GM04503 (cell line): ENCODE results near the gene GRIA1.

ENCODE experiments used
- DNase-seq: peaks from one replicate; pipeline ENCODE4 v3.0.0-alpha.2; 2012; ENCODE audit warnings: low read depth

The GRIA1 gene

GRCh38 chr5:153490118-153491037 lies at the start of gene GRIA1:
Gene GRIA1, plus strand, starts transcription at chr5:153490670.
- DNase-seq: no peak

- no peak for DNase-seq
These were observed 44.4 kb upstream of the GRIA1 start for GRCh38 chr5:153445875-153446579.

- no peak for DNase-seq
These were observed 42.9 kb upstream of the GRIA1 start for GRCh38 chr5:153447534-153447933.

DNA sequence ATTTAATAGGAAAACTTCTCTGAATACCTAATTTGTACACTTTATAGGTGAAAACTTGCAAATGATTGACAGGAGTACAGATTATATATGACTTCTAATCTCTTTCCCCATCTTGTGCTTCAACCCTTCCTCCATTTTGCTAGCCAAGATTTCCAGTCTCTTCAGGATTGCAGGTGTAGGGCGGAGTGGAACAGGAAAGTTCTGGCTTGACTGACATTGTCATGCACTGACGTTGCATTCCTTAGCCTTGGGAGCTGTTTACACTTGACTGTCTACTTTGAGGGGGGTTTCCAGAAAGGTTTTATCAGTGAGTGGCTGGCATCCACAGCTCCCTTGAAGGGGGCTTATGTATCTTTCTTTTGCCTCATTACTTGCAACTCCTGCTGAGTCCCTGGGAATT lies 34.1 kb upstream of the GRIA1 start:
- DNase-seq: no peak

DNA sequence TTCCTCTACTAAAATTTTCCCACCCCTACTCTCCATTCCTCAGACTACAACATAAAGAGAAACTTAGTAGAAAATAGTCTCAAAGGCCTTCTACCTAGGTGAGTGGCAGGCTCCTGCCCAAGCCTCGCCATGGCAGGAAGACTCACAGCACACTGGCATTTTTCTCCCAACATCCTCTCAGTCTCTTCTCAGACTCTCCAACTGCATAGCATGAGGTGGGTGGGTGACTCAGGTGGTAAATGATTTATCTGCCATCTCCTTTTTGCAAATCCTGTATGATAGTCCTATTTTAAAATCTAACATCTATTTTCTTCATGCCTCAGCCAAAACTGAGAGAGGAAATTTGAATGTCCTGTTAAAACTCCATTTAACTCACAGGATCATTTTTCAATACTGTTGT lies 33.5 kb upstream of the GRIA1 start:
- no peak for DNase-seq

- DNase-seq: no peak
These were observed 32.2 kb upstream of the GRIA1 start for GRCh38 chr5:153458268-153458667.

DNA sequence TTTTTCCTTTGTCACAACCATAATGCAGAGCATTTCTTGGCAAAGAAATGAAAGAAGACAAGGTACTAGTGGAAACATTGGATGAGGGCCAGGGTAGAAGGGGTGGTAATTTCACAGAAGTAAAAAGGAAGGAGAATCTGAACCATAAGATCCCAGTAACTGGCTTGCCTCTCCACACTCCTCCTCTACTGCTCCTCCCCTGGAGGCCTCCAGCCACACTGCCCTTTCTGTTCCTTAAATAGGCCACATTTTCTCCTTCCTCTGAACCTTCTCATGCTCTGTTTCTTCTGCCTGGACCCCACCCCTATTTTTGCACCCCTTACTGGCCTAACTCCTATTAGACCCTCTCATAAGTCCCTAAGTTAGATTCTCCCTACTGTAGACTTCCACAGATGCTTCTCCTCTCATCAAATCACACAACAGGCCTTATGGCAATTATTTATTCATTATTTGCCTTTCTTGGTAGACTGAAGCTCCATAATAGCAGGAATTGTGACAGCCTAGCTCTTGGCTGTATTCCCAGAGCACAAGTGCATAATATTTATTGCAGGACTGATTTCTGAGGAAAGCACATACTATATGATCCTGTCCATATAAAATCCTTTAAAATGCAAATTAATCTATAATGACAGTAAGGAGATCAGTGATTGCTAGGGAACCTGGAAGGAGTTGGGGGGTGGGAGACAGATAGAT lies 31.3 kb upstream of the GRIA1 start:
- DNase-seq: no peak

- DNase-seq: no peak
These were observed 30.0 kb upstream of the GRIA1 start for GRCh38 chr5:153460421-153460820.

DNA sequence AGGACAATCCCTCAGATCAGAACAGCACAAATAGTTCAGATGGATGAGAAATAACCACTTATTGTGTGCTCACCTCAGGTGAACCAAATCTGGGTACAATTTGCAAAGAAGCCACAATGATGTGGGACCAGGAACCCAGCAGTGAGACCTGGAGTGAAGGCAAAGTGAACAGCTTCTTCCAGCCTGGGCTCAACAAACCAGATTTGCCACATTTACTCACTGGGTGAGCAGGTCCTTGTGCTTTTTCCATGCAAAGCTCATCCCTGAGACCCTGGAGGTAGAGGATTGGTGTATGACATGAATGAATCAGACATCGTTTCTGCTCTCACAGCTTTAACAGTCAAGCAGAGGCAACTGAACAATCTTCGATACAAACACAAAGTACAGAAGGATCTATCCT lies 29.1 kb upstream of the GRIA1 start:
- no peak for DNase-seq

GRCh38 chr5:153463806-153464205 lies 26.7 kb upstream of the GRIA1 start:
- peak; percentile 72 for DNase-seq

- DNase-seq: no peak
These were observed 22.9 kb upstream of the GRIA1 start for GRCh38 chr5:153467546-153467945.

GRCh38 chr5:153469423-153469822 lies 21.0 kb upstream of the GRIA1 start:
- no peak for DNase-seq

DNA sequence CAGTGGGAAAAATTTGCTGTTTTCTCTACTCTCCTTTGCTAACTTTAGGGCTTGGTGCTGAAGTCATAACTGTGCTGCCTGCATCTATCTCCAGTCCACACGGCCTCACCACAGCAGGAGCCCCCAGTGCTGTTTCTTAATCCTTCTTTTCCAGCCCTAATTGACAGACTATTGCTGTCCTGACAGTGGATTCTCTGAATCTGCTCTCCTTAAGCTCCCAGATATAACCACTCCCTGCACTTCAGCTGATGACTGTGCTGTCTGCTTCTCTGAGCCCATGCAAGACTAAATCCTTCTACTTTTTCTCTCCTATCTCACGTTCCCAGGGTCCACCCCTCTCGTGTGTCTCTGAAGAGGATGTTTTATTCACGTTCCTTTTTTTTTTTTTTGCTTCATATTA lies 19.7 kb upstream of the GRIA1 start:
- no peak for DNase-seq

GRCh38 chr5:153476767-153477166 lies 13.7 kb upstream of the GRIA1 start:
- no peak for DNase-seq

GRCh38 chr5:153480401-153480800 lies 10.1 kb upstream of the GRIA1 start:
- DNase-seq: no peak

DNA sequence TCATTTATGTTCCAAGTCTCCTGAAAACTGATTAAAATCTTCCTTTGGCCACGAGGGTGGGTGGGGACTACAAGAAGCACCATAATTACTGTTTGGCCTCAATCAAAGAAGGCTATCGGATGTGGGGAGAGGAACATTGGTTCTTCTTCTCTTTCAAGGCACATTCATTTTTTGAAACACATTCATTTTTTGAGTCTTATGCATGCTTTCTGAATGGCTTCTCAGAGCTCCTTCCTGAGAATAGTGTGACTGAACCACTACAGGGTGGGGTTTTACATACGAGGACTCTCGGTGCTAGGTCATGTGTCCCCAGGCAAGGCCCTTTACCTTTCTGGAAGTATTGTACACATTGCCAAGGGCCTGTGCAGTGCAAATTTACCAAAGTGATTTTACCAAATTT lies 7.0 kb upstream of the GRIA1 start:
- DNase-seq: no peak

DNA sequence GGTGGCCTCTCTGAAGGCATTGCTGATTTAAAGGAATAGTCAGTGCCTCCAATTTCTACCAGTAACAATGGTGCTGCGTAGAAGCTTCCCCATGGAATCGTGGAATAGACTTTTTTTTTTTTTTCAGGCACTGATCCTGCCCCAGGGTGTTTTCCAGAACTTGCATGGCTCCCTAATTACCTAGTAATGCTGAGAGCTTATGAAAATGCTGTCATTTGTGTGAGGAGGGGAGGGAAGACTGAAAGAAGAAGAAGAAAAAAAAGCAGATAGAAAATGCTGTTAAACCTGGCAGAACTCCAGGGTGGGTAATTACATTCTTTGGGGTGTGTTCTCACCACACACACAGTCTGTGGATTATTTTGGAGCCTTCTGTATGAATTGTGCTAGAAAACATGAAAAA lies 4.8 kb upstream of the GRIA1 start:
- DNase-seq: no peak

DNA sequence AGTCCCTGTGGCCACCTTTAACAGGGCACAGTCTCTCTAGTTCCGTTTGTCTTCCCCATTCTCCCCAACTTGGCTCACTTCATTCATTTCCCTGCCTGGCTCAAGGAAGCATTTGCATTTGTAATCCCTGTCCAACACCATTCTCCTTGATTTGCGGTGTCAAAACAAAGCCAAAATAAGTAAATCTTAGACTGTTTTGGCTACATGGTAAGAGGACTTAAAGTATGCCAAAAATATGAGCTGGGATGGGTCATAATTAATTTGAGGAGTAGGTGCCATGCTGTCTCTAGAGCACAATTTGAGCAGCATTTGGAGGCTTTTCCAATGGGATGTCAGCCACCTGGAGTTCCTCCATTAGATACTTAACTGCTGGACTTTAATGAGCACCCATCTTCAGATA lies 3.7 kb upstream of the GRIA1 start:
- DNase-seq: no peak

DNA sequence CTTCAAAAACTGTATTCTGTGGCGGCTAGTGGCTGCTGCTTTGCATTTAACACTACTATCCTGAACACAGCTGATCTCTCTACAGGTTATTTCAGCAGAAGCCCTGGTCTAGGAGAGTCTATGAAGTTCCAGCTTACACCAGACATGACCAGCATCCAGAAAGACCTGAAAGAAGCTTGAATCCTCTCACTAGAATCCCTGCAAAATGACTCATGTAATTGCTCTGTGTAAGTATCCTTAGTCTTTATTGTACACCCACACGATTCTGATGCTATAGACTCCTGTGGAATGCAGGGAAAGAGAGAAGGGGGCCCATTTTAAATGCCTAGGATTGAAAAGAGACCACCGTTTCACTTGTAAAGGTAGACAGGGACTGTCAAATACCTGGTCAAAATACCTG lies 859 bp upstream of the GRIA1 start:
- DNase-seq: no peak

- DNase-seq: no peak
These were observed 721 bp downstream of the GRIA1 start for GRCh38 chr5:153491038-153491744.

DNA sequence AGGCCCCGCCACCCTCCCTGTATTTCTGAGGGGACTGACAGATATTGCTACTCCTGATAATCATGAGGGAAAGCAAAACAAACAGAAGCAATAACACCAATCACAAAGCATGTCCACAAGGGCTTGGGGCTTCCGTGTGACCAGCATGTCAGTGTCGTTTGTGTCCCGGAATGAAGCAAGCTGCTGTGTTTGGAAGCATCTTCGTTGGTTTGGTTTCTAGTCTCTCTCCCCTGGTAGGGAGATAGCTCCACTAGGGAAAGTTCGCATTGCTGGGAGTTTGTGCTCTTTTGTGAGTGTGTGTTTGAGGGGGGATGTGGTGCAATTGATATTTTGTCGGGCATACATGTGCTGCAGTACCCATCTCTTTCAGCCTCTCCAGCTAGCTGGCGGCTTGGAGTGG lies 1.4 kb downstream of the GRIA1 start:
- DNase-seq: no peak

- no peak for DNase-seq
These were observed 6.4 kb downstream of the GRIA1 start for GRCh38 chr5:153496835-153497234.
